ENCODE measurements around the gene BNC2.

Gene BNC2

DNA sequence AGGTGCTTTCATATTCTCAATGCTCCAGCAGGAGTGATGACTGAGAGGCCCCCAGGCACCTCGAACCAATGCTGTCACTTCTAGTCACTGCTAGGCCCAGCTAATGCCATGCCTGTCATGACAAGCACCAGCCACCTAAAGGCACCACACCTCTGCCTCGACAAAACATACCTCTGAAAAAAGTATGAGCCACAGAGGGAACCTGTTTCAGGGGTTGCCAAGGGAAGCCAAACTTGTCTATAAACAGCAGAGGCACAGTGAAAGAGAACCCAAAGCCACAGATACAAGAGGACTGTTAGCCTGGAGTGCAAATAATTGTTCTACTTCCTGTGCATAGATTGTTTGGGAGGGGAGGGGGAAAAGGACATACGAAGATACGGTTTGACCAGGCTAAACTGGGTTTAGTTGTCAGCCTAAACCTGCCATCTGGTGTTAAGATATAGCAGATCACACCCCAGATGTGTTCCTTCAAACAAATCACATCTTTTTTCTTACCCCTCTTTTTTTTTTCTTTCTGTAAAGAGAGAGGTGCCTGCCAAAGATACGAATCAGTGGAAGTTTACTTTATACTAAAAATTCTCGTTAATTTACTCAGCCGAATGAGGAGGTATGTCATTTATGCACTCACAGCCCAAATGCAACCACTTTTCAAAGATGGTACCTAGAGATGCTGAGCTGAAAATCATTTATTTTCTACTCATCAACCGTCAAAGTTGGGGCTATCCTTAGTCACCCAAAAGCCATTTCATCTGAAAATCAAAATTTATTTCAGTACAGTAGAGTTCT lies 45.7 kb downstream of the BNC2 start:
- H3K27ac ChIP-seq (replicated peaks), result no peak overlapping the region
- H3K4me3 ChIP-seq (replicated peaks; ENCODE audit: insufficient read depth, low read length), result no peak overlapping the region
- H3K27me3 ChIP-seq (ENCODE audit: insufficient read depth, poor library complexity, severe bottlenecking), result no peaks in the 10 kb centered on the region
- TF ChIP-seq GABPA (IDR thresholded peaks at IDR 0.05; ENCODE audit: low read depth), result no peak
- TF ChIP-seq SPI1 (IDR thresholded peaks at IDR 0.05; ENCODE audit: borderline replicate concordance, low read depth), result no peak
- TF ChIP-seq, protein P1, sequence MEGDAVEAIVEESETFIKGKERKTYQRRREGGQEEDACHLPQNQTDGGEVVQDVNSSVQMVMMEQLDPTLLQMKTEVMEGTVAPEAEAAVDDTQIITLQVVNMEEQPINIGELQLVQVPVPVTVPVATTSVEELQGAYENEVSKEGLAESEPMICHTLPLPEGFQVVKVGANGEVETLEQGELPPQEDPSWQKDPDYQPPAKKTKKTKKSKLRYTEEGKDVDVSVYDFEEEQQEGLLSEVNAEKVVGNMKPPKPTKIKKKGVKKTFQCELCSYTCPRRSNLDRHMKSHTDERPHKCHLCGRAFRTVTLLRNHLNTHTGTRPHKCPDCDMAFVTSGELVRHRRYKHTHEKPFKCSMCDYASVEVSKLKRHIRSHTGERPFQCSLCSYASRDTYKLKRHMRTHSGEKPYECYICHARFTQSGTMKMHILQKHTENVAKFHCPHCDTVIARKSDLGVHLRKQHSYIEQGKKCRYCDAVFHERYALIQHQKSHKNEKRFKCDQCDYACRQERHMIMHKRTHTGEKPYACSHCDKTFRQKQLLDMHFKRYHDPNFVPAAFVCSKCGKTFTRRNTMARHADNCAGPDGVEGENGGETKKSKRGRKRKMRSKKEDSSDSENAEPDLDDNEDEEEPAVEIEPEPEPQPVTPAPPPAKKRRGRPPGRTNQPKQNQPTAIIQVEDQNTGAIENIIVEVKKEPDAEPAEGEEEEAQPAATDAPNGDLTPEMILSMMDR (IDR thresholded peaks at IDR 0.05; ENCODE audit: insufficient read depth, low read length), result no peak
- TF ChIP-seq POLR2AphosphoS5 (IDR thresholded peaks at IDR 0.05; ENCODE audit: low read depth), result no peak
- TF ChIP-seq, protein P2, sequence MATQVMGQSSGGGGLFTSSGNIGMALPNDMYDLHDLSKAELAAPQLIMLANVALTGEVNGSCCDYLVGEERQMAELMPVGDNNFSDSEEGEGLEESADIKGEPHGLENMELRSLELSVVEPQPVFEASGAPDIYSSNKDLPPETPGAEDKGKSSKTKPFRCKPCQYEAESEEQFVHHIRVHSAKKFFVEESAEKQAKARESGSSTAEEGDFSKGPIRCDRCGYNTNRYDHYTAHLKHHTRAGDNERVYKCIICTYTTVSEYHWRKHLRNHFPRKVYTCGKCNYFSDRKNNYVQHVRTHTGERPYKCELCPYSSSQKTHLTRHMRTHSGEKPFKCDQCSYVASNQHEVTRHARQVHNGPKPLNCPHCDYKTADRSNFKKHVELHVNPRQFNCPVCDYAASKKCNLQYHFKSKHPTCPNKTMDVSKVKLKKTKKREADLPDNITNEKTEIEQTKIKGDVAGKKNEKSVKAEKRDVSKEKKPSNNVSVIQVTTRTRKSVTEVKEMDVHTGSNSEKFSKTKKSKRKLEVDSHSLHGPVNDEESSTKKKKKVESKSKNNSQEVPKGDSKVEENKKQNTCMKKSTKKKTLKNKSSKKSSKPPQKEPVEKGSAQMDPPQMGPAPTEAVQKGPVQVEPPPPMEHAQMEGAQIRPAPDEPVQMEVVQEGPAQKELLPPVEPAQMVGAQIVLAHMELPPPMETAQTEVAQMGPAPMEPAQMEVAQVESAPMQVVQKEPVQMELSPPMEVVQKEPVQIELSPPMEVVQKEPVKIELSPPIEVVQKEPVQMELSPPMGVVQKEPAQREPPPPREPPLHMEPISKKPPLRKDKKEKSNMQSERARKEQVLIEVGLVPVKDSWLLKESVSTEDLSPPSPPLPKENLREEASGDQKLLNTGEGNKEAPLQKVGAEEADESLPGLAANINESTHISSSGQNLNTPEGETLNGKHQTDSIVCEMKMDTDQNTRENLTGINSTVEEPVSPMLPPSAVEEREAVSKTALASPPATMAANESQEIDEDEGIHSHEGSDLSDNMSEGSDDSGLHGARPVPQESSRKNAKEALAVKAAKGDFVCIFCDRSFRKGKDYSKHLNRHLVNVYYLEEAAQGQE (IDR thresholded peaks at IDR 0.05; ENCODE audit: insufficient replicate concordance, low read depth), result no peak
- no peak for DNase-seq (ENCODE audit: low read depth in 1 of 2, low spot score in 1 of 2)

DNA sequence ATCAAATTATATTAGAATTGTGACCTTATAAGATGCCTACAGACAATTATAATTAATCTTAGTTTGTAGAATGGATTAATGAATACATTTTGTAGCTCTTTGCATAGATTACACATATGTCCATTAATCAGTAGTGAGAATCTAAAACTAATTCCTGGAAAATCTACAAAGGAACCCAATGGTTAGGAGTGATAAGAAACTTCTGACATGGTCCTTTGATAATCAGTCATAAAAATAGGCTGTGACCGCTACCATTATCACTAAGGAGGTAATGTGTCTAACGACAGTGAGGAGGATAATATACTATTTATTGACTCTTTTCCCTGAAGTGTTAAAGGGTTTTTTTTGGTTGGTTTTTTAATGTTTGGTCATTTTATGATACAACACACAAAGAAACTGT lies 46.6 kb downstream of the BNC2 start:
- no peak for TF ChIP-seq POLR2AphosphoS5 (IDR thresholded peaks at IDR 0.05; ENCODE audit: low read depth)
- TF ChIP-seq GABPA (IDR thresholded peaks at IDR 0.05; ENCODE audit: low read depth), result no peak
- TF ChIP-seq, protein P1 (IDR thresholded peaks at IDR 0.05; ENCODE audit: insufficient read depth, low read length), result no peak
- TF ChIP-seq, protein P2 (IDR thresholded peaks at IDR 0.05; ENCODE audit: insufficient replicate concordance, low read depth), result no peak
- TF ChIP-seq SPI1 (IDR thresholded peaks at IDR 0.05; ENCODE audit: borderline replicate concordance, low read depth), result no peak
- DNase-seq (ENCODE audit: low read depth in 1 of 2, low spot score in 1 of 2), result no peak
- Histone ChIP-seq H3K27me3 (ENCODE audit: insufficient read depth, poor library complexity, severe bottlenecking) (no peaks in the 10 kb centered on the region), H3K4me3 (replicated peaks; ENCODE audit: insufficient read depth, low read length) (no peak overlapping the region), H3K27ac (replicated peaks) (no peak overlapping the region)

DNA sequence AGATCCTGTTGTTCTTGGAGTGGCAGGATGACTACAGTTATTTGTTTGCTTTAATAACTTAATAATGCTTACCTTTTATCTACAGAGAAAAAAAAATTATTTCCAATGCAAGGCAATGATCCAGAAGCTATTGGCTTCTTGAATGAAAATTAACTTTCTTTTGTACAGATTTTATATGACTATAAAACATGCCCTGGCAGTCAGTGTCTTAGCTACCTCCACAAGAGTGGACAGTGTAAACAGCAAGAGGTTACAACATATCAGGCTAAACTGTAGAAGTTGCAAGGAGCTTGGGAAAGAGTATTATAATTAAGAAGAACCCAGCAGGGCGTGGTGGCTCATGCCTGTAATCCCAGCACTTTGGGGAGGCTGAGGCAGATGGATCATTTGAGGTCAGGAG lies 49.1 kb downstream of the BNC2 start:
- Histone ChIP-seq H3K27ac (replicated peaks) (no peak overlapping the region), H3K27me3 (ENCODE audit: insufficient read depth, poor library complexity, severe bottlenecking) (no peaks in the 10 kb centered on the region), H3K4me3 (replicated peaks; ENCODE audit: insufficient read depth, low read length) (no peak overlapping the region)
- TF ChIP-seq, protein P1 (IDR thresholded peaks at IDR 0.05; ENCODE audit: insufficient read depth, low read length), result no peak
- TF ChIP-seq GABPA (IDR thresholded peaks at IDR 0.05; ENCODE audit: low read depth) (no peak), POLR2AphosphoS5 (IDR thresholded peaks at IDR 0.05; ENCODE audit: low read depth) (no peak), SPI1 (IDR thresholded peaks at IDR 0.05; ENCODE audit: borderline replicate concordance, low read depth) (no peak)
- TF ChIP-seq, protein P2 (IDR thresholded peaks at IDR 0.05; ENCODE audit: insufficient replicate concordance, low read depth), result no peak
- no peak for DNase-seq (ENCODE audit: low read depth in 1 of 2, low spot score in 1 of 2)
